ENCODE data around the gene SLC22A7. TPM values are rescaled to one million over a fixed set of nuclear protein-coding genes. Genes with fewer than 3 reads are reported as not detected.

SLC22A7 gene
- total RNA-seq, 1 donor from 2014 or later = not detected

- H3K4me3 Mint-ChIP-seq (ENCODE audit: unreplicated experiment) = no peak overlapping the region
- H3K4me1 Mint-ChIP-seq (ENCODE audit: unreplicated experiment) = peaks cover 8% of the 10 kb centered on the region
- H3K36me3 Mint-ChIP-seq (ENCODE audit: low read depth, unreplicated experiment) = no peaks in the 10 kb centered on the region
- TF ChIP-seq CTCF (IDR thresholded peaks at IDR 0.05; ENCODE audit: unreplicated experiment) = no peak
- no peak overlapping the region for H3K27ac Mint-ChIP-seq (ENCODE audit: unreplicated experiment)
- no peaks in the 10 kb centered on the region for H3K9me3 Mint-ChIP-seq (ENCODE audit: unreplicated experiment)
- no peak for DNase-seq (ENCODE audit: low spot score)
- H3K27me3 Mint-ChIP-seq (ENCODE audit: unreplicated experiment) = peaks cover 12% of the 10 kb centered on the region
Observed at GRCh38 chr6:43261198-43261597, 36.9 kb upstream of the SLC22A7 start.

- H3K4me3 Mint-ChIP-seq (ENCODE audit: unreplicated experiment) = no peak overlapping the region
Observed at GRCh38 chr6:43262000-43262779, 35.9 kb upstream of the SLC22A7 start.

GRCh38 chr6:43262780-43263313 is 35.2 kb upstream of the SLC22A7 start:
- H3K27ac Mint-ChIP-seq (ENCODE audit: unreplicated experiment) = no peak overlapping the region
- H3K4me1 Mint-ChIP-seq (ENCODE audit: unreplicated experiment) = peaks cover 15% of the 10 kb centered on the region
- DNase-seq (ENCODE audit: low spot score) = no peak
- no peaks in the 10 kb centered on the region for H3K36me3 Mint-ChIP-seq (ENCODE audit: low read depth, unreplicated experiment)
- no peak for TF ChIP-seq CTCF (IDR thresholded peaks at IDR 0.05; ENCODE audit: unreplicated experiment)
- H3K9me3 Mint-ChIP-seq (ENCODE audit: unreplicated experiment) = no peaks in the 10 kb centered on the region
- H3K4me3 Mint-ChIP-seq (ENCODE audit: unreplicated experiment) = no peak overlapping the region
- peaks cover 7% of the 10 kb centered on the region for H3K27me3 Mint-ChIP-seq (ENCODE audit: unreplicated experiment)

More at GRCh38 chr6:43262000-43262779, 35.9 kb upstream of the SLC22A7 start:
- no peak for TF ChIP-seq CTCF (IDR thresholded peaks at IDR 0.05; ENCODE audit: unreplicated experiment)
- Mint-ChIP-seq H3K36me3 (ENCODE audit: low read depth, unreplicated experiment) (no peaks in the 10 kb centered on the region), H3K9me3 (ENCODE audit: unreplicated experiment) (no peaks in the 10 kb centered on the region), H3K4me1 (ENCODE audit: unreplicated experiment) (peaks cover 8% of the 10 kb centered on the region), H3K27me3 (ENCODE audit: unreplicated experiment) (peaks cover 11% of the 10 kb centered on the region), H3K27ac (ENCODE audit: unreplicated experiment) (no peak overlapping the region)
- no peak for DNase-seq (ENCODE audit: low spot score)

- H3K27ac Mint-ChIP-seq (ENCODE audit: unreplicated experiment) = peak overlapping the region; percentile 22
- DNase-seq (ENCODE audit: low spot score) = peak; percentile 83
- peaks cover 15% of the 10 kb centered on the region for H3K4me1 Mint-ChIP-seq (ENCODE audit: unreplicated experiment)
- no peaks in the 10 kb centered on the region for H3K9me3 Mint-ChIP-seq (ENCODE audit: unreplicated experiment)
- no peaks in the 10 kb centered on the region for H3K36me3 Mint-ChIP-seq (ENCODE audit: low read depth, unreplicated experiment)
- peak; percentile 49 for TF ChIP-seq CTCF (IDR thresholded peaks at IDR 0.05; ENCODE audit: unreplicated experiment)
- peaks cover 7% of the 10 kb centered on the region for H3K27me3 Mint-ChIP-seq (ENCODE audit: unreplicated experiment)
- peak overlapping the region; percentile 17 for H3K4me3 Mint-ChIP-seq (ENCODE audit: unreplicated experiment)
Observed at GRCh38 chr6:43263314-43264178, 34.5 kb upstream of the SLC22A7 start.

All from endothelial cell (in vitro differentiated cells).